Endothelial cell of umbilical vein (primary cell): Measurements from ENCODE around the gene FLT1. TPM values are rescaled to one million over a fixed set of nuclear protein-coding genes. Genes with fewer than 3 reads are reported as not detected.

Experiments
- BruUV-seq: library from RNA; stranded (reverse); fragments of 400-500 nt; replicated peaks from 2 replicates; lab custom pipeline; 2021; lab: Mats Ljungman, UMichigan
- CTCF ChIA-PET: fragments of 300-600, 350-600 bp; sonication (Branson Sonifier 250); formaldehyde crosslinking; loops from one replicate; lab custom pipeline; 2021; ENCODE audit warnings: antibody characterized with exemption, inconsistent platforms; lab: Charles Lee
- POLR2A ChIA-PET: fragments of 300-600, 350-600 bp; sonication (Branson Sonifier 250); formaldehyde crosslinking; loops from one replicate; lab custom pipeline; 2021; ENCODE audit warnings: antibody characterized with exemption, inconsistent platforms; lab: Charles Lee
- DNase-seq: peaks from one replicate; pipeline ENCODE4 v3.0.0-alpha.2; 2011; ENCODE audit warnings: low read depth, low spot score
- FAIRE-seq: peaks from 2 replicates; lab custom pipeline; 2011; peaks lifted over from hg19 to GRCh38; lab: Jason Lieb, UNC
- H2AFZ ChIP-seq: 2 replicates; pipeline ENCODE4 v1.6.0; 2012; ENCODE audit warnings: low read depth, low read length, control low read depth, inconsistent platforms
- H3K27ac ChIP-seq: 2 replicates; pipeline ENCODE4 v1.5.1; 2011; ENCODE audit warnings: low read depth, mild to moderate bottlenecking, control low read depth, low read length, moderate library complexity; ENCODE audit not compliant: insufficient read depth
- H3K27me3 ChIP-seq, 2 experiments: 2 replicates each; pipeline versions ENCODE4 v1.6.0 to v1.6.1; 2011; ENCODE audit warnings: low read length in 2 of 2, mixed read lengths in 1 of 2; ENCODE audit not compliant: control insufficient read depth in 2 of 2, insufficient read depth in 2 of 2
- H3K36me3 ChIP-seq, 2 experiments: 2 replicates in 1 of 2; 3 replicates in 1 of 2; pipeline ENCODE4 v1.5.1; 2011; ENCODE audit warnings: low read length in 2 of 2, mild to moderate bottlenecking in 1 of 2, moderate library complexity in 1 of 2; ENCODE audit not compliant: control insufficient read depth in 2 of 2, insufficient read depth in 2 of 2; ENCODE audit errors: extremely low read depth in 1 of 2
- H3K4me1 ChIP-seq: 3 replicates; pipeline ENCODE4 v1.5.1; 2011; ENCODE audit warnings: mild to moderate bottlenecking, low read length; ENCODE audit not compliant: control insufficient read depth, insufficient read depth; ENCODE audit errors: extremely low read depth
- H3K4me2 ChIP-seq: 2 replicates; pipeline ENCODE4 v1.6.1; 2011; ENCODE audit warnings: low read length, control low read depth, mixed read lengths; ENCODE audit not compliant: insufficient read depth
- H3K4me3 ChIP-seq, 3 experiments: fragments of 200-600 bp in 1 of 3; sonication (generic), shearing (Covaris generic) in 1 of 3; replicated peaks in 1 of 3; 2 replicates each; pipeline ENCODE4 v1.5.1; 2011 to 2016; ENCODE audit warnings: control low read depth in 3 of 3, low read length in 3 of 3, mild to moderate bottlenecking in 2 of 3, inconsistent platforms in 1 of 3, low read depth in 1 of 3, moderate library complexity in 1 of 3; ENCODE audit not compliant: insufficient read depth in 1 of 3
- H3K79me2 ChIP-seq: 2 replicates; pipeline ENCODE4 v1.6.0; 2012; ENCODE audit warnings: low read length, inconsistent platforms; ENCODE audit not compliant: control insufficient read depth, insufficient read depth
- H3K9ac ChIP-seq: replicated peaks from 2 replicates; pipeline ENCODE3; 2011; ENCODE audit warnings: low read length, control low read depth; ENCODE audit not compliant: insufficient read depth; ENCODE audit errors: extremely low read depth
- H3K9me1 ChIP-seq: replicated peaks from 3 replicates; pipeline ENCODE4 v1.6.0; 2011; ENCODE audit warnings: mild to moderate bottlenecking, low read length; ENCODE audit not compliant: control insufficient read depth, insufficient read depth; ENCODE audit errors: extremely low read depth
- H3K9me3 ChIP-seq: replicated peaks from 2 replicates; pipeline ENCODE4 v1.5.1; 2012; ENCODE audit warnings: low read length, inconsistent platforms; ENCODE audit not compliant: control insufficient read depth, insufficient read depth
- H4K20me1 ChIP-seq: replicated peaks from 2 replicates; pipeline ENCODE3; 2011; ENCODE audit warnings: mild to moderate bottlenecking, low read length; ENCODE audit not compliant: control insufficient read depth, insufficient read depth; ENCODE audit errors: extremely low read depth
- EZH2 ChIP-seq: IDR thresholded peaks from 2 replicates; pipeline ENCODE4 v1.6.1; 2012; ENCODE audit warnings: borderline replicate concordance, low read depth, mild to moderate bottlenecking, moderate library complexity, low read length, inconsistent platforms; ENCODE audit not compliant: severe bottlenecking
- GATA2 ChIP-seq: IDR thresholded peaks from 2 replicates; pipeline ENCODE4 v1.7.0; 2011; ENCODE audit warnings: low read depth, mild to moderate bottlenecking, moderate library complexity, mixed read lengths, low read length; ENCODE audit not compliant: insufficient read length, insufficient read depth
- MYC ChIP-seq: IDR thresholded peaks from one replicate; pipeline ENCODE4 v1.6.1; 2011; ENCODE audit warnings: mild to moderate bottlenecking, low read depth, low read length
- POLR2AphosphoS5 ChIP-seq: IDR thresholded peaks from 2 replicates; pipeline ENCODE4 v1.6.1; 2012; ENCODE audit warnings: low read depth, mild to moderate bottlenecking, control low read depth, low read length, moderate library complexity; ENCODE audit not compliant: insufficient read depth
- dilution Hi-C: fragments of 300-500 bp; cut with MboI; formaldehyde crosslinking; loops from one replicate; pipeline ENCODE4 v1.15.0; 2019; ENCODE audit warnings: low sequenced_read_pairs; ENCODE audit not compliant: extremely low pct_ligation_motif_present
- intact Hi-C: fragments of 100-400 bp; cut with micrococcal nuclease; formaldehyde crosslinking; loops from one replicate; pipeline ENCODE4 v1.10.0; 2022
- polyA plus RNA-seq, 4 experiments: library from polyadenylated mRNA; depleted of rRNA in 3 of 4; stranded (reverse) in 3 of 4; unstranded in 1 of 4; fragments of >200 nt; gene quantifications; 2 replicates each; pipeline versions ENCODE4 v1.2.1 to v1.2.3, GENCODE V29; 2011 to 2012; ENCODE audit warnings: missing spikeins in 1 of 4
- total RNA-seq: library from RNA; stranded (reverse); gene quantifications from 2 replicates; pipeline ENCODE4 v1.2.3, GENCODE V29; 2021
- TF ChIP-seq, protein P1 (sequence below), 2 donors: IDR thresholded peaks; 1 replicate in 1 of 2; 2 replicates in 1 of 2; pipeline ENCODE4 v1.5.1; 2011; ENCODE audit warnings: low read length in 2 of 2, mild to moderate bottlenecking in 2 of 2, moderate library complexity in 2 of 2, control low read depth in 1 of 2, inconsistent platforms in 1 of 2, low read depth in 1 of 2; ENCODE audit not compliant: insufficient read depth in 1 of 2; ENCODE audit errors: extremely low read depth in 1 of 2
- TF ChIP-seq, protein P2 (sequence below): IDR thresholded peaks from 2 replicates; pipeline ENCODE4 v1.6.1; 2011; ENCODE audit not compliant: insufficient read depth, insufficient read length

The FLT1 gene
- total and polyA plus RNA-seq, 2 donors (not counting 3 experiments of a cell fraction or from before 2014, with no cell fraction given) = 16.0 to 104 TPM

DNA sequence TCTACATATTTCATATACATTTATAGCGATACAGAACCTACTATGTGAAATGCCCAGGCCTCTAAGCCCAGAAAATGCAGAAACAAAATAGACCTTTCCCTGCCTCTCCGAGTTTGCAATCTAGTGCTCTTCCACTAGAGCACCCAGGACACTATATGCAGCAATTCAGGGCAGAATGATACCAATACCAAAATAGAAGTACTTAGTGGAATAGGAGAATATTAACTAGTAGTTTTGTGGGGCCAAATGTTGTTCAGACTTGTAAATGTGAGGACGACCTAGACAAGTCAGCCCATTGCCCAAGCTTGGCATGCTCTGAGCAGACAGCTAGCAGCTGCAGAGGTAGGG lies 35.8 kb upstream of the FLT1 start:
- dilution Hi-C loops (no loop called here), intact Hi-C loops (loop anchor here (1.0 to 5.0 kb wide), 5 partner anchors 44 to 128 kb away; partner anchors contain the start of gene POMP)
- Histone ChIP-seq H3K79me2 (no peaks in the 10 kb centered on the region), H3K9me1 (no peaks in the 10 kb centered on the region), H3K36me3 (no peaks in the 10 kb centered on the region), H4K20me1 (no peaks in the 10 kb centered on the region), H3K4me1 (peaks cover 14% of the 10 kb centered on the region), H2AFZ (peak overlapping the region; percentile 53), H3K9ac (peak overlapping the region; percentile 36), H3K4me3 (peak overlapping the region in 2 of 3 experiments; percentile 45), H3K27me3 (no peaks in the 10 kb centered on the region), H3K27ac (peak overlapping the region; percentile 36), H3K4me2 (peak overlapping the region; percentile 62), H3K9me3 (no peaks in the 10 kb centered on the region)
- POLR2A ChIA-PET = no interaction called here
- no peak for TF ChIP-seq POLR2AphosphoS5
- no peak for TF ChIP-seq GATA2
- TF ChIP-seq, protein P1, sequence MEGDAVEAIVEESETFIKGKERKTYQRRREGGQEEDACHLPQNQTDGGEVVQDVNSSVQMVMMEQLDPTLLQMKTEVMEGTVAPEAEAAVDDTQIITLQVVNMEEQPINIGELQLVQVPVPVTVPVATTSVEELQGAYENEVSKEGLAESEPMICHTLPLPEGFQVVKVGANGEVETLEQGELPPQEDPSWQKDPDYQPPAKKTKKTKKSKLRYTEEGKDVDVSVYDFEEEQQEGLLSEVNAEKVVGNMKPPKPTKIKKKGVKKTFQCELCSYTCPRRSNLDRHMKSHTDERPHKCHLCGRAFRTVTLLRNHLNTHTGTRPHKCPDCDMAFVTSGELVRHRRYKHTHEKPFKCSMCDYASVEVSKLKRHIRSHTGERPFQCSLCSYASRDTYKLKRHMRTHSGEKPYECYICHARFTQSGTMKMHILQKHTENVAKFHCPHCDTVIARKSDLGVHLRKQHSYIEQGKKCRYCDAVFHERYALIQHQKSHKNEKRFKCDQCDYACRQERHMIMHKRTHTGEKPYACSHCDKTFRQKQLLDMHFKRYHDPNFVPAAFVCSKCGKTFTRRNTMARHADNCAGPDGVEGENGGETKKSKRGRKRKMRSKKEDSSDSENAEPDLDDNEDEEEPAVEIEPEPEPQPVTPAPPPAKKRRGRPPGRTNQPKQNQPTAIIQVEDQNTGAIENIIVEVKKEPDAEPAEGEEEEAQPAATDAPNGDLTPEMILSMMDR (IDR thresholded peaks at IDR 0.05; ENCODE audit: extremely low read depth in 1 of 2, insufficient read depth in 1 of 2, low read depth in 1 of 2, low read length in 2 of 2) = no peak
- TF ChIP-seq, protein P2, sequence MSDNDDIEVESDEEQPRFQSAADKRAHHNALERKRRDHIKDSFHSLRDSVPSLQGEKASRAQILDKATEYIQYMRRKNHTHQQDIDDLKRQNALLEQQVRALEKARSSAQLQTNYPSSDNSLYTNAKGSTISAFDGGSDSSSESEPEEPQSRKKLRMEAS = no peak
- no peak for TF ChIP-seq MYC
- no peak for TF ChIP-seq EZH2
- FAIRE-seq = no peak
- no TSS peak for BruUV-seq
- no peak for DNase-seq
- CTCF ChIA-PET = interaction anchor here (0.7 to 1.6 kb wide), 7 partner anchors 10 to 266 kb away, joined by 3 to 8 read pairs (median 3); partner anchors contain the start of gene FLT1
